ENCODE results near the gene TLNRD1.
"Not testable (repeated sequence)": the region's sequence is repeated elsewhere in the genome, so short reads cannot be mapped to it uniquely, and the experiment has no call there.

TLNRD1 gene

DNA sequence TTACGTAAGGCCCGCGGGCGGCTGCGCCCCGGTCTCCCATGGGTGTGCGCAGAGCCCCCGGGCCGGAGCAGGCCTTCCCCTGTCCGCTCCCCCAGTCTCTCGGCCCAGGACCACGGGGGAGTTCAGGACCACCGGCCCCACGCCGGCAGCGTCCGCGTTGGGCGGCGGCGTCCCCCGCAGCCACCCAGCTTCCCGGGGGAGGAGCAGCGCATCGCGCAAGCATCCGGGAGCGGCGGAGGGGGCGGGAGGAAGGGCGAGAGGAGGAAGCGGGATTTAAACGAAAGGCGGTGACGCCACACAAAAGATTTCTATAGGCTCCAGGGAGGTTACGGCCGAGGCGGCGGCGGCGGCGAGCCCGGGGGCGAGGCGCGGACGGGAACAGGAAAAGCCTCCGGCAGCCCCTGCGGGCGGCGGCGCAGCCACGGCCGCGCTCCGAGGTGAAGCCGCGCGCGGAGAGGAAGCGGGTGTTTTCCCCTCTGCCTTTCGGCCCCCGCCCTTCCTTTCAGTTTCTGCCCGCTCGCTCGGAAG lies at the start of gene TLNRD1:
Gene TLNRD1, plus strand, starts transcription at position 300 of the 528 bp plus-strand sequence. CDS start 1,349 bp downstream, outside the sequence.
- DNase-seq: peak; percentile 88

DNA sequence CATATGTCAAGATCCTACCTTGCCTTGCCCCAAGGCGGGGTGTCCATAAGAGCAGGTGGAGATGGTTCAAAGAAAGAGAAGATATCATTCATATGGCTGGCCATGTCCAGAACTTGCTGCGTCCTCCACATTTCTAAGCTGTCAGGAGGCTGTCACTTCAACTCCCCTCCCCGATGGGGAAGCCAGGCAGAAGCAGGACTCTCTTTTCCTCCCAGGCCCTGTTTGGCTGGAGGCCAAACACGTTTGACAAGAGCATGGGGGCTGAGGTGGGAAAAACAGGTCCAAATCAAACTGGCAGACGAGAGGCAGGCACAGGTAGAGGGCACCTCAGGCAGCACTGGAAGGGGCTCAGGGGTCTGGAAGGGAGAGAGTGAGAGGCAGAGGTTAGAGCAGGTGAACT lies 48.8 kb upstream of the TLNRD1 start:
- DNase-seq: no peak

DNA sequence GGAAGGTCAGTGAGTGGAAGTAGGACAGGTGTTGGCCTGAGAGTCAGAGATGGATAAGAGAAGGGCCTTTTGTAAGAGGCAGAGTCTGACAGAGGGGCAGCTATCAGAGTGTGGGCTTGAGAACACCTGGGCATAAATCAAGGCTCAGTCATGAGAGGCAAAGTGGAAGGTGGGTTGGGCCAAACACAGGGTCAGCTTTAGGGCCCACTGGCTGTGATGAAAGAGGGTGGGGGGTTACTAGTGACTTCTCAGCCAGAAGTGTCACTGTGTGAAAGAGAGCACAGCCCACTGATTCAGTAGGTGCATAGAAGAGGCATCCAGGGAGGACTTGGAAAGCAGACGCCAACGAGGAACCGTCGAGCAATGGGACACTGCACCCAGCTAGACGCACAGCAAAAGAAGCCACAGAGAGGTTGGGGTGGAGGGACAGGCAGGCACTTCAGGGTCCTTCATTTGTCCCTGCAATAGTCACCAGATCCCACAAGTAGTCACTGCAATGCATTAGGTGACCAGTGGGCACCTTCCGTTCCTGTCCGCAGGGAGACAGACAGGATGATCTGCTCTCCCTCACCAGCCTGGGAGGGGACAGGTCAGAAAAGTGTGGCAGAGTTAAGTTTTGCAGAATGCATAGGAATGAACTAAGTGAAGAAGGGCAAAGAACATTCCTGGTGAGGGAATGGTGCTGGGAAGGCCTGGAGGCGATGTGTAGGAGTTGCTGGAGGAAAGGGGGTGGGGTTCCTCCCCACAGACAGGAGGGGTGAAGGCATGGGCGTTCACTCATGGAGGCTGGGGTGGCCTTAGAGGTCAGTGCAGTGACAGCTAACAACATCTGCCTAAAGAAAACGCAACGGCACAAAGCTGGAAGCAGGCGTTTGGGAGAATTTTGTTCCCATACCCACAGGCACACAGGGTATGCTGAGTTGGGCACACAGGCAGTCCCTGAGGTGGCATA lies 47.4 kb upstream of the TLNRD1 start:
- no peak for DNase-seq

DNA sequence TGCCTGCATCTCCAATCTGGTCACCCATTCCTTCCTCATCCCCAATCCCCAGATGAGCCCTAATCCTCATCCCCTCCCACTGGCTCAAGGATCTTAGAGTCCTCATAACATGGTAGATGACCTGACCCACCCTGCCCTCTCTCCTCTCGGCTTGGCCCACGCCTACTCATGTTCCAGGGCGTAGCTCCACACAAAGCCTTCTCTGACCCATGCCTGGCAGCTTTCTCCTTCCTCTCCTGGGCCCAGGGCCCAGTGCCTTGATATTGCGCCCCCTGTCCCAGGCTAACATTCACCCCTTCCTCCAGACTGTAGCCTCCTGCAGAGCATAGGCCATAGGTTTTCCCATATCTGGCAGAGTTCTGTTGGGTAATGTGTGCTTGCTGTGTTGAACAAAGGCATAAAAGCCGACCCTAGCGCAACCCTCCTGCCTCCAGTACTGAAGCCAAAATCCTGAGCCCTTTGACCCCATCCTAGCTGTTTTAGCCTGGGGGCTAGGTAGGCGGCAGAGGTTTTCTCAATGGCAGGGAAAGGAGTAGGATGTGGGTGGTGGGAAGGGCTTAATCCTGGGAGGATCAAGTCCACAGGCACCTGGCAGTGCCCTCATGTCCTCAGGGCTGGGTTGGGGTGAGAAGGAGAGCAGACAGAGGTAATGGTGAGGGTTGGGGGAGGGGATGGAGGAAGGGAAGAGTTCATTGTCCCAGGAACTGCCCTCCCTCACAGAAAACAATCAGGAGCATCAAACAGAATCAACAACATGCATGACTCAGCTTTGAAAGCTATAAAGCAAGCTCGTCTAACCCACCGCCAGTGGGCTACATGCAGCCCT lies 46.6 kb upstream of the TLNRD1 start:
- DNase-seq: no peak

DNA sequence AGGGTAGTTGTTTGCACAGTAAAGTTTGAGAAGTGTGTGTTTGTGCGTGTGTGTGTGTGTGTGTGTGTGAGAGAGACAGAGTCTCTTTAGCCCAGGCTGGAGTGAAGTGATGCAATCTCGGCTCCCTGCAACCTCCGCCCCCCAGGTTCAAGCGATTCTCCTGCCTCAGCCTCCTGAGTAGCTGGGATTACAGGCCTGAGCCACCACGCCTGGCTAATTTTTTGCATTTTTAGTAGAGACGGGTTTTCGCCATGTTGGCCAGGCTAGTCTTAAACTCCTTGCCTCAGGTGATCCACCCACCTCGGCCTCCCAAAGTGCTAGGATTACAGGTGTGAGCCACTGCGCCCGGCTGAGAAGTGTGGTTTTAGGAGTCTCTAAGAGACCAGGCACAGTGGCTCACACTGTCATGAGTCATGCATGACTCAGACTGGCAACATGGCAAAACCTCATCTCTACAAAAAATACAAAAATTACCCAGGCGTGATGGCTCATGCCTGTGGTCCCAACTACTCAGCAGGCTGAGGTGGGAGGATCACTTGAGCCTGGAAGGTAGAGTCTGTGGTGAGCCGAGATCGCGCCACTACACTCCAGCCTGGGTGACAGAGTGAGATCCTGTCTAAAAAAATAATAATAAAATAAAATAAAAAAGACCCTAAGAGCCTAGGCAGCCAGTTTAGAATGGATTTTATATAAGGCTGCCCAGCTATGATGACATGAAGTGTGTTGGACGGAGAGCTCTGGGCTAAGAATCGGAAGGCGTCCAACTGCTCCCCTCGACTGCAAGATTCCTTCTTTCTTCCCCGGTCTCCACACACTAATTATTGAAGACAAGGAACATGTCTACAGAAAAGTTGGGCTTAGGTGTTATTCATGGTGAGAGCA lies 44.9 kb upstream of the TLNRD1 start:
- not testable (repeated sequence) for DNase-seq

DNA sequence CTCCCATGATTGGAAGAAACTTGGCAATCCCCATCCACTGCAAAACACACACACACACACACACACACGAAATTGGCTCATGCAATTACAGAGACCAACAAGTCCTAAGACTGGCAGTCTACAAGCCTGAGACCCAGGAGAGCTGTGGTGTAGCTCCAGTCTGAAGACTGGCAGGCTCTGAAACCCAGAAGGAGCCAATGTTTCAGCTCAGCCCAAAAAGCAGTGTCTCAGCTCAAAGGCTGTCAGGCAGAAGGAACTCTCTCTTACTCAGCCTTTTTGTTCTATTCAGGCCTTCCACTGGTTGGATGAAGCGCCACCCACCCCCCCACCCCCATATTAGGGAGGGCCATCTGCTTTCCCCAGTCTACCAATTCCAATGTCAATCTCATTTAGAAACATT lies 43.2 kb upstream of the TLNRD1 start:
- DNase-seq: no peak

DNA sequence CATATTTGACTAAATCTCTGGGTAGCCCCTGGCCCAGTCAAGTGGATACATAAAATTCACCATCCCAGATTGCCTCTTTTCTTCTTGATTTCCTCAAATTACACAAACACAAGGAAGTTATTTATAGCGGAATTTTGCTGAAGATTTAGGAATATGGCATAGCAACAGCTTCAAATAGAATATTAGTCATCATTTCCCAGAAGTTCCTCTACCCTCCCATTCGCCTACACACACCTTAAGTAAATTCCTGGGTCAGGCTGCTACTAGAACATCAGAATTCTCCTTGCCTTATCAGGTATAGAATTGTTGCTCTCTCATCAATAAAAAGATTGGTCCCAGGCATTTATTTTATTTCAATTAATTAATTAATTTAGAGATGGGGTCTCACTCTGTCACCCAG lies 42.7 kb upstream of the TLNRD1 start:
- DNase-seq: no peak

DNA sequence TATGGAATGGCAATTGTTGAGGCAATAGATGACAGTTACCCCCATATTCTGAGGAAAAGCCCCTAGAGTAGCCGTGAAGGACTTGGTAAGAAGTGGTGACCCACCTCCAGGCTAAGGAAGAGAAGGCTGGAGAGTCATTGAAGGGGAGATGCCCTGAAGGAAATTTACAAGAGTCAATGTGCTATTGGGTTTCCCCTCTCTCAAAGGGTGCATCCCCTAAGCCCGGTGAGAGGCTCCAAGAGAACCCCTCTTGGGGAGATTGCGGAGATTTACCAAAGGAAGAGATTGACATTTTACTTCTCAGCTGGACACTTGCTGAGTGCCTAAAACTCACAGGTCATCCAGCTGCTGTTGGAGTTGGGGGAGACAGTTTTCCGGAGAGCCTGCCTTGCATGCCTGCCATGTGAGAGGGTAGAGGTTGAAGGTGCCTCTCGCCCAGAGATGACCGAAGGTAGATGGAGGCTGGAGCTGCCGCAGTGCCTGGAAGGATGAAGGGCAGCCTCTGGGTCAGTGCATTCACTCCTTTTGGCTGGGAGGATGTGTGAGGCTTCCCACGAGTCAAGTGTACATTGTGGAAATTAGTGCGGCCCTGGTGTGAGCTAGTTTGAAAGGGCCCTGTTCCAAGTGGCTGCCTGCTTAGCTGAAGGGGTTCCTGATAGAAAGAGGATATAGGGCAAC lies 41.8 kb upstream of the TLNRD1 start:
- no peak for DNase-seq

DNA sequence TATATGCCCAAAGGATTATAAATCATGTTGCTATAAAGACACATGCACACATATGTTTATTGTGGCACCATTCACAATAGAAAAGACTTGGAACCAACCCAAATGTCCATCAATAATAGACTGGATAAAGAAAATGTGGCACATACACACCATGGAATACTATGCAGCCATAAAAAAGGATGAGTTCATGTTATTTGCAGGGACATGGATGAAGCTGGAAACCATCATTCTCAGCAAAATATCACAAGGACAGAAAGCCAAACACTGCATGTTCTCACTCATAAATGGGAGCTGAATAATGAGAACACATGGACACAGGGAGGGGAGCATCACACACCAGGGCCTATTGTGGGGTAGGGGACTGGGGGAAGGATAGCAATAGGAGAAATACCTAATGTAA lies 35.3 kb upstream of the TLNRD1 start:
- not testable (repeated sequence) for DNase-seq

DNA sequence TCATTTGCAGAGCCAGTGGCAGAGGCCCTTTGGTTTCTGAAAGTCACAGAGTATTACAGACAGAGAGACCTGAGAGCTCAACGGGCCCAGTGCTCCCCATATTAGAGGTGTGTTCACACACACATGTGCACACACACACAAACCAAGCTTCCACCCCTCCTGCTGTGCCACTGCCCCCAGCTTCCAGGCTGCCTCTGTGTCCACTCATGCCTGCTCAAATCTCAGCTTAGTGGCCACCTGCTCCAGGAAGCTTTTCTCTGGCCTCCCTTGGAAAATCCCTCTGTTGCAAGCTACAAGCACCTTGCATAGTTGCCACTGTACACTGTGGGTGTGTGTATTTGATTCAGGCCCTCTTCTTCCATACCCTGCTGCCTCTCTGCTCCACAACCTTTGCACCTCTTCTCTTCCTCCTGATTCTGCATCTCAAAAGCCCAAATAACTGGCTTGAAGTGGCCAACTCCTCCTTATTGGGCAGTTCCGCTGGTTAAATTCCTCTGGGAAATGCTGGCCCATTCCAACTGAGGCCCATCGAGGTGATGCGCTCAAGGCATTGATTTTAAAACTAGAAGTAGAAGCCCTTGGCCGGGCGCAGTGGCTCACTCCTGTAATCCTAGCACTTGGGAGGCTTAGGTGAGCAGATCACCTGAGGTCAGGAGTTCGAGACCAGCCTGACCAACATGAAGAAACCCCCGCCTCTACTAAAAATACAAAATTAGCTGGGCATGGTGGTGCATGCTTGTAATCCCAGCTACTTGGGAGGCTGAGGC lies 34.1 kb upstream of the TLNRD1 start:
- no peak for DNase-seq

DNA sequence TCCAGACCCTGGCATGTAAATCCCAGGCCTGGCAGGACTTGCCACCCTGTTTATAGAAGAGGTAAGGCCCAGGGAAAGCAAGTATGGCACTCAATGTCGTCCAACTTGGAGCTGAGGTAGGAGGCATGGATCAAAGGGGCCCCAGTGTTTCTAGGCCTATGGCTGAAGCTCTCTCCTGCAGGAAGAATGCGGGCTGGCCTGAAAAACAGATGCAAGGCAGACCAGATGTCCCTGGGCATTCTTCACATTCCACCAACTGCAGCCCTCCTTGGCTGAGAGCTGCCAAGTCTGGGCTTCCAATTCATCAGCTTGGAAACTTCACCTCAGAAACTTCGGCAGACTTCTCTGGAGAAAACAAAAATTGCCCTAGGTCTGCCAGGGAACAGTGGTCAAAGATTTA lies 33.3 kb upstream of the TLNRD1 start:
- no peak for DNase-seq

DNA sequence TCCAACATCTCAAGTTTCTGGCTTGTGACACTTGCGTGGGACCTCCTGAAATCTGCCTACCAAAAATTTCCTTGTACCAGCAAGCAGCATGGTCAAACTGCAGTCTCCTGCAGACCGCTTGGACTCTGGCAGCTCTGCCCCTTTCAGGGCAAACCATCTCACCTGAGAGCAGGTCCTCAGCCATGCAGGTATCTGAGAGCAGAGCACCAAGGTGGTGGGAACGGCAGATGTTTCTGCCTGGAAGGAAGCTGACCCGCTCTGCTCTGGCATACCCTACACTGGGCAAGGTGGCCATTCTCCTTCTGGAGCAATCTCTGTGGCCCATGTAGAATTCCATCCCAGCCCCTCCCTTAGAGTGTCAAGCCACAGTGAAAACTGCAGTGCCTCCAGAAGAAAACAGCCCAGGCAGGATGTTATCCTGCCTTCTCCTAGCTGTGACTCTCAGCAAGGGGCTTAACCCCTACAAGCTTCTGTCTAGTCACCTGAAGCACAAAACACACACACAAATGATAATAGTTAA lies 32.7 kb upstream of the TLNRD1 start:
- DNase-seq: no peak

DNA sequence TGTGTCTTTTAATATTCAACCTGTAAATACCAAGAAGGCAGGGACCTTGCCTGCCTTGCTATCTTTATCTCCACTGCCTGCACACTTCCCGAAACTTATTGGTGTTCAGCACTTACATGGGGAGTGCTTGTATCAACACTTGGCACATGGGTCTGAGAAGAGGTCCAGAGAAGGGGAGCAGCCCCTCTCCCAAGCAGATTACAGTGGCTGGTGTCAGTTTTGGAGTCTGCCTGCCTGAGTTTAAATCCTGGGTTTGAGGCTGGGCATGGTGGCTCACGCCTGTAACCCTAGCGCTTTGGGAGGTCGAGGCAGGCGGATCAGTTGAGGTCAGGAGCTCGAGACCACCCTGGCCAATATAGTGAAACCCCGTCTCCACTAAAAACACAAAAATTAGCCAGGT lies 31.4 kb upstream of the TLNRD1 start:
- no peak for DNase-seq

DNA sequence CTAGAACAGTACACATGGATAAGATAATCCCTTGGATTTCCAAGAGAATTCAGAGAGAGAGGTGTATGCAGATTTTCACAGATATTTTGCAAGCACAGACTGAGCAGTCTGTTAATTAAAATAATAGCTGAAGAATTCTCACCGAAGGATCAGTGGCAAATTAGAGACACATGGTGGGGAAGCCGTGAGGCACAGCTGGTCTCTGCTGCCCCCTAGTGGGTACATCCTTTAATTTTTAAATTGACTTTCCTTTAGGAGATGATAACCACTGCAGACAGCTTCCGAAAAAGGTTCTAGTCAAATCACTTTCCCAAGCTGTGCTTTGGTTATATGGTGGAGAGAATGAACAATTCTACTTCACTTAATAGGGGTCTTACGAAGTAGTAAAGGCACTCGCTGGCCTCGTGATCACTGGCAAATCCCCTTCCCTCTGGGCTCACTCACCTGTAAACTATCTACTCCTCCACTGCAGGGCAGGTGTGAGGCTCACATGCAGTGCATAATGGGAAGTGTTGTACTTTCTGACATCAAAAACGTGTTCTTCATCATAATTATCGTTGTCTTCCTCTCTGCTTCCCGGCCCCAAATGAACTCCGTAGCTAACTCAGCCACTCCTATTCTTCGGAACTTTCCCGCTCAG lies 30.6 kb upstream of the TLNRD1 start:
- DNase-seq: peak; percentile 71

DNA sequence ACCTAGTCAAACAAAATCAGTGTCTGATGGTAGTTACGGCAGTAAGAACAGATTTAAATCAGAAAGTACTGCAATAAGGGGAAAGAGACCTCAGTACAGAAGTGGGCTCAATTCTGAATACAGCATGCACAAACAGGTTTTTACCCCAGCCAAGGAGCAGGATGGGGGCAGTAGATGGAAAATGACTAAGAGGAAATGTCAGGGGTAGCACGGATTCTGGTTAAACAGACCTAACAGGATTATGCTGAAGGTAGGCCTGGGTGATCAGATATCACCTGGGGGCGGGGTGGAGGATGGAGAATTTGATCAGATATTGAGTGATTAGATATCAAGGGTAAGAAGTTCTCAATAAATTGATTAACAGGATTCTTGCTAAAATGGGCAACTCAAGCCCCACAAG lies 30.1 kb upstream of the TLNRD1 start:
- DNase-seq: no peak

DNA sequence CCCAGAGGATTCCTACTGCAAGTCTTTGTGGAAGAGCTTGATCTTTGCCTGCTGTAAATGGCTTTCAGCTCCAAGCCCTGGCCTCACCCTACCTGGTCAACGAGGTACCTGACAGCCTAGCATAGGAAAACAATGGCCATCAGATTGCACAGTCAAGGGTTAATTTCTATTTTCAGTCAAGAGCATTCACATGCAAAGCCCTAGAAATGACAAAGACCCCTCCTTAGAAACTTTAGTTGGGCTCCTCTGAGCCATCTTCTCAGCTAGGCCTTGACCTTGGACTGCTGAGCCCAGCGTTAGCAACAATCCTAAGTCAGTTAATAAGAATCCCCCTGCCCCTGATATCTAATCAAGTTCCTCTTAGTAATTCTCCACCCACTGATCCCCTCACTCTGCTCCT lies 29.6 kb upstream of the TLNRD1 start:
- DNase-seq: no peak

DNA sequence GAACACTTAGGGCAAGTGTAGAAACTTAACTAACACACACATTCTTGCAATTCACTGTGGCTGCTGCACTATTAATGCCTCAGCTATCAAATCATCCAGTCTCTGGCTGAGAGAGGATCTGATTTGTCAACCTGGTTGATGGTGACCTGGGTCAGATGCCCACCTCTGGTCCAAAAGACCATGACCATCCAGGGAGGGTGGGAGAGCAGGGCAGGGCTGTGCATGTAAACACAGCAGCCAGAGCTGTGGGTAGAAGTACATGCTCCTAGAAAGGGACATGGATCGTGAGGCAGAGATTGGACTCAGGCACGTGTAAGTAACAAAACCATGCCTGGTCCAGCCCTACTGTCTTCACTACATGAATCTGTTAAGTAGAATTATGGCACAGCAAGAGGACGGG lies 28.4 kb upstream of the TLNRD1 start:
- no peak for DNase-seq

DNA sequence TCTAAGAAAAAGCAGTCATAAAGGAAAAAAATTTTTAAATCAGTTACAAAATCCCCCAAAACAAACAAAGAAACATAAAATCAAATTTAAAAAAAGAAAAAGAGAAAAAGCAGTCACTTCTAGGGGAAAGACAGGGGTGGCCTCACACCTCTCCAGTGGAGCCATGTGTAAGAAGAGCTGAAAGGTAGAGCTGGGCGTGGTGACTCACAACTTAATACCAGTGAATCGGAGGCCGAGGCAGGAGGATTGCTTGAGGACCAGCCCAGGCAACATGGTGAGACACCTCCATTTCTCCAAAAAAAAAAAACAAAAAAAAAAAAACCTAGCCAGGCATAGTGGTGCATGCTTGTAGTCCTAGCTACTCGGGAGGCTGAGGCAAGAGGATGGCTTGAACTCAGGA lies 25.8 kb upstream of the TLNRD1 start:
- DNase-seq: no peak

DNA sequence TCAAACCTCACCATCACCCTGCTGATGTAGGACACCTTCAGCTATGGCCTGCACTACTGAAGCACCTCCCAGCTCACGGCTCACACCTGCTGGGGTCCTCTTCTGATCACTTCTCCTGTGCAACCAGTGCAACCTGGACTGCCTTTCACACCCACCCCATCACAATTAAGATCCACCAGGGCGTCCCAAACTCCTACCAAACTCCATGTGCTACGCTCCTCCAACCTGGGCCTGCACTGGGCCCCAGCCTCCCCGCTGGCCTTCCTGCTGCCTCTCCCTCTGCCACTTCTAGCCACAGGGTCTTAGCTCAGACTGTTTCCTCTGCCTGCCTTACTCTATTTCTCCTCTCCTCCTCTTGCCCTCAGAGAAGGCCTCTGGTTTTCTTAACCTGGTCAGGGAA lies 23.9 kb upstream of the TLNRD1 start:
- DNase-seq: no peak

DNA sequence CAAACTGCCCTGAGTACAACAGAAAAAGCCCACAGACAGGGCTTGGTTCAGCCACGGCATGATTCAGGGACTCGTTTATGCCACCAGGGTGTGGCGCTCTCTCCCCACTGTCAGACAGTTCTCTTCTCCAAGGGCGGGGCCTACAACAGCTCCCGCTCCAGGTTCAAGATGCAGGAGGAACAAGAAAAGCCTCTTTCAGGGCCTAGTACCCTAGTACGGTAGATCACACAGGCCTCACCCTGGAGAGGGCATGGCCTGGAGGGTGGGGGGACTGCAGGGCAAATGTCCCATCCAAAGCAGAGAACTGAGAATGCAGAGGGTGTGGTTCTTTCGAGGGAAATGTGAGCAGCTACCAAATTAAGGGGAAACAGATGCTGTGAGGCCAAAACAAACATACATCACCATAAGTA lies 23.1 kb upstream of the TLNRD1 start:
- peak; percentile 55 for DNase-seq
